K562 (cell line): ENCODE measurements around the gene ZGLP1. TPM values are rescaled to one million over a fixed set of nuclear protein-coding genes. Genes with fewer than 3 reads are reported as not detected.

Source experiments
- ATAC-seq: fragments of 200-7000 bp; cut with Tn5 transposase; 3 replicates; pipeline ENCODE4 v1.9.1; 2020; ENCODE audit warnings: moderate library complexity
- BruUV-seq: library from RNA; stranded (reverse); fragments of 400-500 nt; replicated peaks from 2 replicates; lab custom pipeline; 2021; lab: Mats Ljungman, UMichigan
- CTCF ChIA-PET: fragments of 300-600 bp; formaldehyde crosslinking; extraction: SDS; loops from one replicate; lab custom pipeline; 2021; ENCODE audit warnings: low intra/inter-chr PET ratio; lab: Yijun Ruan, JAX
- POLR2A ChIA-PET: fragments of 300-600, 350-650 bp; sonication (Branson Sonifier 250); formaldehyde crosslinking; extraction: SDS; loops from one replicate; lab custom pipeline; 2021; ENCODE audit warnings: antibody characterized with exemption, inconsistent platforms; lab: Yijun Ruan, JAX
- DNase-seq, 4 experiments: peaks; one replicate each; pipeline versions ENCODE4 v3.0.0 to v3.0.0-alpha.2; 2011 to 2018; ENCODE audit warnings: low spot score in 3 of 4, mixed read lengths in 3 of 4; ENCODE audit errors: extremely low read depth in 1 of 4
- FAIRE-seq: peaks from 2 replicates; lab custom pipeline; 2011; peaks lifted over from hg19 to GRCh38; lab: Jason Lieb, UNC
- H2AFZ ChIP-seq: 2 replicates; pipeline ENCODE4 v1.6.0; 2011; ENCODE audit warnings: low read depth, low read length, control low read depth, inconsistent platforms
- H3K27ac ChIP-seq: fragments of 200-600 bp; 3 replicates; pipeline ENCODE4 v1.8.0; 2011; ENCODE audit warnings: low read depth, mild to moderate bottlenecking, control low read depth, inconsistent platforms, low read length, moderate library complexity, mixed read lengths; ENCODE audit errors: extremely low read depth
- H3K27me3 ChIP-seq, 2 experiments: fragments of 300-600 bp in 1 of 2; 2 replicates in 1 of 2; 3 replicates in 1 of 2; pipeline versions ENCODE4 v1.6.0 to v1.8.0; 2011; ENCODE audit warnings: inconsistent platforms in 2 of 2, low read length in 2 of 2, mild to moderate bottlenecking in 1 of 2, mixed read lengths in 1 of 2, moderate library complexity in 1 of 2; ENCODE audit not compliant: control insufficient read depth in 2 of 2, insufficient read depth in 2 of 2
- H3K36me3 ChIP-seq: fragments of 300-600 bp; 3 replicates; pipeline ENCODE4 v1.8.0; 2011; ENCODE audit warnings: mild to moderate bottlenecking, low read length, inconsistent platforms; ENCODE audit not compliant: control insufficient read depth, insufficient read depth
- H3K4me1 ChIP-seq, 2 experiments: fragments of 200-600 bp in 1 of 2; replicated peaks in 1 of 2; 2 replicates in 1 of 2; 3 replicates in 1 of 2; pipeline versions ENCODE4 v1.5.1 to v1.8.0; 2011; ENCODE audit warnings: inconsistent platforms in 2 of 2, low read length in 2 of 2, mild to moderate bottlenecking in 1 of 2, mixed read lengths in 1 of 2, moderate library complexity in 1 of 2; ENCODE audit not compliant: control insufficient read depth in 2 of 2, insufficient read depth in 2 of 2
- H3K4me2 ChIP-seq: 2 replicates; pipeline ENCODE4 v1.6.1; 2011; ENCODE audit warnings: low read length, control low read depth, inconsistent platforms, mixed read lengths; ENCODE audit not compliant: insufficient read depth
- H3K4me3 ChIP-seq: fragments of 200-600 bp; sonication (generic), shearing (Covaris generic); 2 replicates; pipeline ENCODE4 v1.5.1; 2016; ENCODE audit warnings: control low read depth, inconsistent platforms
- H3K79me2 ChIP-seq: fragments of 200-600 bp; 3 replicates; pipeline ENCODE4 v1.8.0; 2011; ENCODE audit warnings: low read length, inconsistent platforms; ENCODE audit not compliant: control insufficient read depth, insufficient read depth
- H3K9ac ChIP-seq, 2 experiments: 2 replicates each; pipeline versions ENCODE4 v1.6.0 to v1.6.1; 2011; ENCODE audit warnings: low read depth in 2 of 2, low read length in 2 of 2, control low read depth in 1 of 2, inconsistent platforms in 1 of 2, mild to moderate bottlenecking in 1 of 2, mixed read lengths in 1 of 2; ENCODE audit not compliant: insufficient read depth in 1 of 2
- H3K9me1 ChIP-seq: one replicate; pipeline ENCODE4 v1.6.0; 2011; ENCODE audit warnings: inconsistent platforms, mild to moderate bottlenecking, low read length, moderate library complexity; ENCODE audit not compliant: control insufficient read depth, insufficient read depth
- H3K9me3 ChIP-seq: replicated peaks from 2 replicates; pipeline ENCODE4 v1.5.1; 2011; ENCODE audit warnings: low read depth, low read length, inconsistent platforms; ENCODE audit not compliant: control insufficient read depth, insufficient read depth
- H4K20me1 ChIP-seq: replicated peaks from 2 replicates; pipeline ENCODE4 v1.6.1; 2011; ENCODE audit warnings: low read length, inconsistent platforms, mixed read lengths; ENCODE audit not compliant: control insufficient read depth, insufficient read depth
- ATF7 ChIP-seq: fragments of 450-650 bp; IDR thresholded peaks from 2 replicates; pipeline ENCODE4 v1.7.1; 2014; ENCODE audit warnings: mild to moderate bottlenecking, moderate library complexity
- COPS2 ChIP-seq: fragments of 450-650 bp; conservative IDR thresholded peaks from 2 replicates; pipeline ENCODE4 v1.6.1; 2016; ENCODE audit warnings: mild to moderate bottlenecking, moderate library complexity
- JUN ChIP-seq, 2 experiments: sonication (generic) in 1 of 2; formaldehyde crosslinking in 1 of 2; IDR thresholded peaks; 2 replicates each; pipeline versions ENCODE4 v1.6.1 to v1.8.0; 2012 to 2022; ENCODE audit warnings: borderline replicate concordance in 2 of 2, mild to moderate bottlenecking in 2 of 2, improper control_type of control experiment in 1 of 2, low read depth in 1 of 2, low read length in 1 of 2, missing genetic modification reagents in 1 of 2
- KLF1 ChIP-seq: fragments of 450-650 bp; IDR thresholded peaks from 2 replicates; pipeline ENCODE4 v1.6.1; 2016; ENCODE audit warnings: missing genetic modification characterization, missing compliant biosample characterization
- KLF6 ChIP-seq: fragments of 250-450 bp; sonication (Bioruptor Pico); IDR thresholded peaks from 2 replicates; pipeline ENCODE4 v1.4.0; 2020; ENCODE audit warnings: mild to moderate bottlenecking, moderate library complexity, borderline replicate concordance
- MYC ChIP-seq, 2 experiments: fragments of 250-450 bp in 1 of 2; sonication (Bioruptor Pico) in 1 of 2; IDR thresholded peaks; 2 replicates each; pipeline versions ENCODE4 v1.5.1 to v1.6.1; 2012 to 2021; ENCODE audit warnings: low read depth in 2 of 2, borderline replicate concordance in 1 of 2, improper control_type of control experiment in 1 of 2, low read length in 1 of 2, mild to moderate bottlenecking in 1 of 2, moderate library complexity in 1 of 2
- PHF20 ChIP-seq: fragments of 450-650 bp; IDR thresholded peaks from 2 replicates; pipeline ENCODE4 v1.6.1; 2018; ENCODE audit not compliant: partially characterized antibody
- SMARCA5 ChIP-seq: fragments of 450-650 bp; IDR thresholded peaks from 2 replicates; pipeline ENCODE4 v1.6.1; 2016
- ZNF280B ChIP-seq: fragments of 250-450 bp; sonication (Bioruptor Pico); IDR thresholded peaks from 2 replicates; pipeline ENCODE4 v1.5.1; 2021; ENCODE audit warnings: mild to moderate bottlenecking
- ZNF589 ChIP-seq: fragments of 200-800 bp; sonication (Bioruptor generic); IDR thresholded peaks from 2 replicates; pipeline ENCODE4 v1.6.1; 2016; ENCODE audit warnings: low read depth, missing genetic modification characterization, missing compliant biosample characterization
- WGBS: fragments of 100-300 bp; shearing (Covaris generic); methylation state at CpG from one replicate; pipeline ENCODE4 v1.1.6; 2016; ENCODE audit warnings: low coverage, mixed read lengths; ENCODE audit not compliant: insufficient coverage; ENCODE audit errors: missing lambda C conversion rate; 5-methylcytosine and 5-hydroxymethylcytosine counted together
- in situ Hi-C: fragments of 300-500 bp; cut with MboI; formaldehyde crosslinking; loops from 4 replicates; pipeline ENCODE4 v1.15.0; 2018; ENCODE audit warnings: inconsistent platforms, mixed read lengths
- intact Hi-C: fragments of 100-400 bp; cut with micrococcal nuclease; formaldehyde crosslinking; loops from 2 replicates; pipeline ENCODE4 v1.14.2; 2022
- polyA plus RNA-seq, 8 experiments: library from polyadenylated mRNA; depleted of rRNA in 4 of 8; stranded (reverse) in 5 of 8; unstranded in 3 of 8; fragments of >200 nt; fragmentation: Nextera tagmentation in 2 of 8; fragmentation: Illumina TruSeq in 1 of 8; extraction: Ambion mirVana in 2 of 8; extraction: Trizol in 1 of 8; gene quantifications; 2 replicates each; pipeline versions ENCODE4 v1.2.1 to v1.2.3, GENCODE V29; 2011 to 2014; ENCODE audit warnings: inconsistent platforms in 1 of 8, missing spikeins in 1 of 8
- total RNA-seq, 7 experiments: library from RNA; depleted of rRNA in 6 of 7; stranded (reverse); fragments of >200 nt in 6 of 7; fragmentation: Illumina TruSeq in 2 of 7; extraction: Trizol in 2 of 7; gene quantifications; 2 replicates each; pipeline versions ENCODE4 v1.2.1 to v1.2.3, GENCODE V29; 2011 to 2021; ENCODE audit warnings: low replicate concordance in 1 of 7
- TF ChIP-seq, protein P1 (sequence below): fragments of 450-650 bp; IDR thresholded peaks from 2 replicates; pipeline ENCODE4 v1.6.1; 2017; ENCODE audit warnings: antibody characterized with exemption, mild to moderate bottlenecking

Gene ZGLP1
- total and polyA plus RNA-seq, 9 of the 15 experiments (the other 6 are each of a cell fraction or from before 2014, with no cell fraction given): 0.24 to 4.5 (median 2.2) TPM

DNA sequence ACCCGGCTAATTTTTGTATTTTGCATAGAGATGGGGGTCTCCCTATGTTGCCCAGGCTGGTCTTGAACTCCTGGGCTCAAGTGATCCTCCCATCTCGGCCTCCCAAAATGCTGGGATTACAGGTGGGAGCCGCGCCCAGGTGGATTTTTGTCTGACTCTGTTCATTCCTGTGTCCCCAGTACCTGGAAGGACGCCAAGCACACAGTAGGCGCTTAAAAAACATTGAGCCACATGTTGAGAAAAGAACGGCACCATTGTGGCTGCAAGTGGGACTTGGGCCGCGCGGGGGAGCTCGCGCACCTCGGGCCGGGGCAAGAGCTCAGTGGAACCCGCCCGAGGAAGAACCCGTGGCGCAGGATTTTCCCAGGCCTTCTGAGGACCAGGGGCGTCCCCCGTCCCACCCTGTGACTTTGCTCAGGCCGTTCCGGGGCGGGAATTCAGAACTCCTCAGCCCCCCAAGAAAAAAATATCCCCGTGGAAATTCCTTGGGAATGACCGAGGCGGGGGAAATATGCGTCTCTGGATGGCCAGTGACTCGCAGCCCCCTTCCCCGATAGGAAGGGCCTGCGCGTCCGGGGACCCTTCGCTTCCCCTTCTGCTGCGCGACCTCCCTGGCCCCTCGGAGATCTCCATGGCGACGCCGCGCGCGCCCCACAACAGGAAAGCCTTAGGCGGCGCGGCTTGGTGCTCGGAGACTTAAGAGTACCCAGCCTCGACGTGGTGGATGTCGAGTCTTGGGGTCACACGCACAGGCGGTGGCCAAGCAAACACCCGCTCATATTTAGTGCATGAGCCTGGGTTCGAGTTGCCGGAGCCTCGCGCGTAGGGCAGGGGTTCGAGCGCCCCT lies 40.1 kb downstream of the ZGLP1 start:
- H3K9me3 ChIP-seq: no peaks in the 10 kb centered on the region
- intact Hi-C loops (loop anchor here (1.0 to 2.0 kb wide), 3 partner anchors 20 to 120 kb away; partner anchors contain the start of genes ICAM5 and TYK2), in situ Hi-C loops (loop anchor here (5.0 kb wide), 1 partner anchor 118 kb away; no protein-coding TSS in a partner anchor)
- no TSS peak for BruUV-seq
- H3K9me1 ChIP-seq: no peaks in the 10 kb centered on the region
- peaks cover 16 to 33% of the 10 kb centered on the region in 2 experiments; a peak in 4 of 5 replicates for H3K4me1 ChIP-seq
- peak overlapping the region; percentile 48 for H3K4me3 ChIP-seq
- H4K20me1 ChIP-seq: no peaks in the 10 kb centered on the region
- FAIRE-seq: peak; percentile 77
- DNase-seq: peak; percentile 80 to 91 (median 86)
- peaks cover 16% of the 10 kb centered on the region; the same call in 2 of the 3 replicates for H3K36me3 ChIP-seq
- peaks cover 30% of the 10 kb centered on the region for H3K79me2 ChIP-seq
- H2AFZ ChIP-seq: peak overlapping the region; percentile 91
- H3K27ac ChIP-seq: peak overlapping the region; percentile 81
- ATAC-seq: peak; percentile 80
- WGBS: 17% methylated on average over 47 of the region's 59 CpGs
- ChIA-PET CTCF (interaction anchor here (1.2 to 3.9 kb wide), 2 partner anchors 19 to 119 kb away, joined by 3 to 77 read pairs; no protein-coding TSS in a partner anchor), POLR2A (interaction anchor here (0.6 to 3.7 kb wide), 15 partner anchors 9 to 160 kb away, joined by 3 to 74 read pairs (median 4); partner anchors contain the start of genes FDX2, ICAM4, ICAM5 and RAVER1)
- H3K9ac ChIP-seq: peak overlapping the region; percentile 73 to 93
- peak overlapping the region; percentile 76 for H3K4me2 ChIP-seq
- no peaks in the 10 kb centered on the region for H3K27me3 ChIP-seq
- TF ChIP-seq COPS2 (no peak), ZNF589 (CRISPR knock-in tag) (peak; percentile 78; the same call in 1 of the 2 replicates), KLF6 (peak; percentile 43; the same call in 1 of the 2 replicates), ZNF280B (no peak), PHF20 (no peak), ATF7 (peak; percentile 50; the same call in 1 of the 2 replicates), SMARCA5 (peak; percentile 25; the same call in 1 of the 2 replicates), KLF1 (tag) (no peak), MYC (IDR thresholded peaks at IDR 0.05; ENCODE audit: low read depth, low read length) (peak; percentile 84), MYC (CRISPR knock-in tag; IDR thresholded peaks at IDR 0.05; ENCODE audit: borderline replicate concordance, low read depth) (peak; percentile 66; the same call in 1 of the 2 replicates), JUN (IDR thresholded peaks at IDR 0.05; ENCODE audit: borderline replicate concordance, low read depth, low read length) (no peak), JUN (CRISPR knock-in tag; IDR thresholded peaks at IDR 0.05; ENCODE audit: borderline replicate concordance) (no peak)
- TF ChIP-seq, protein P1, sequence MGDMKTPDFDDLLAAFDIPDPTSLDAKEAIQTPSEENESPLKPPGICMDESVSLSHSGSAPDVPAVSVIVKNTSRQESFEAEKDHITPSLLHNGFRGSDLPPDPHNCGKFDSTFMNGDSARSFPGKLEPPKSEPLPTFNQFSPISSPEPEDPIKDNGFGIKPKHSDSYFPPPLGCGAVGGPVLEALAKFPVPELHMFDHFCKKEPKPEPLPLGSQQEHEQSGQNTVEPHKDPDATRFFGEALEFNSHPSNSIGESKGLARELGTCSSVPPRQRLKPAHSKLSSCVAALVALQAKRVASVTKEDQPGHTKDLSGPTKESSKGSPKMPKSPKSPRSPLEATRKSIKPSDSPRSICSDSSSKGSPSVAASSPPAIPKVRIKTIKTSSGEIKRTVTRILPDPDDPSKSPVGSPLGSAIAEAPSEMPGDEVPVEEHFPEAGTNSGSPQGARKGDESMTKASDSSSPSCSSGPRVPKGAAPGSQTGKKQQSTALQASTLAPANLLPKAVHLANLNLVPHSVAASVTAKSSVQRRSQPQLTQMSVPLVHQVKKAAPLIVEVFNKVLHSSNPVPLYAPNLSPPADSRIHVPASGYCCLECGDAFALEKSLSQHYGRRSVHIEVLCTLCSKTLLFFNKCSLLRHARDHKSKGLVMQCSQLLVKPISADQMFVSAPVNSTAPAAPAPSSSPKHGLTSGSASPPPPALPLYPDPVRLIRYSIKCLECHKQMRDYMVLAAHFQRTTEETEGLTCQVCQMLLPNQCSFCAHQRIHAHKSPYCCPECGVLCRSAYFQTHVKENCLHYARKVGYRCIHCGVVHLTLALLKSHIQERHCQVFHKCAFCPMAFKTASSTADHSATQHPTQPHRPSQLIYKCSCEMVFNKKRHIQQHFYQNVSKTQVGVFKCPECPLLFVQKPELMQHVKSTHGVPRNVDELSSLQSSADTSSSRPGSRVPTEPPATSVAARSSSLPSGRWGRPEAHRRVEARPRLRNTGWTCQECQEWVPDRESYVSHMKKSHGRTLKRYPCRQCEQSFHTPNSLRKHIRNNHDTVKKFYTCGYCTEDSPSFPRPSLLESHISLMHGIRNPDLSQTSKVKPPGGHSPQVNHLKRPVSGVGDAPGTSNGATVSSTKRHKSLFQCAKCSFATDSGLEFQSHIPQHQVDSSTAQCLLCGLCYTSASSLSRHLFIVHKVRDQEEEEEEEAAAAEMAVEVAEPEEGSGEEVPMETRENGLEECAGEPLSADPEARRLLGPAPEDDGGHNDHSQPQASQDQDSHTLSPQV: peak; percentile 44; the same call in 1 of the 2 replicates
